HG02678 (cell line): ENCODE measurements around the gene DYNLT1.
"Not testable (repeated sequence)": the region's sequence is repeated elsewhere in the genome, so short reads cannot be mapped to it uniquely, and the experiment has no call there.

Experiments used
- ATAC-seq: cut with Tn5 transposase; IDR thresholded peaks from one replicate; pipeline ENCODE4 v1.9.1; 2021; ENCODE audit warnings: mild to moderate bottlenecking, moderate library complexity; ENCODE audit not compliant: unreplicated experiment

The DYNLT1 gene

DNA sequence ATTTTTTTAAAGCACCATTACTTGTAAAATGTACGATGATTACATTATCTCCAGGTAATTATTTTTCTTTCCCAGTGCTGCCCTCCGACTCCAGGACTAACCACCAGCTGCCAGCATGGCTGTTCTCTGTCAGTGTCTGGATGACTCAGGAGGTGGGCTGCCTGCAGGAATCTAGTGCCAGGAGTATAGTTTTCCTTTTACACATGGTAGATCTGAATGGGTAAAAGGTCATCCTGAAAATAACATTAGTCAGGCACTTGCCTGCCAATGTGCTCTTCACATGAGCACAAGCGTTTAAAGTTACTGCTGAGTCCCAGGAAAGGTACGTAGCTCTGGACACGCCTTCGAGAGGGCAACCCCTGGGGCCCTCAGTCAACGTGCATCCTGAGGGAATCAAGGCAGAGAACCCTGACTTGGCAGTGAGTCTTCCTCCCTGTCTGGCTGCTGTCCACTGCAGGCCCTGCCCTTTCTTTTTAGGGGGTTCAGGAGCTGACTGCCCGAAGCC is 2.4 kb downstream of the DYNLT1 start:
- no peak for ATAC-seq

DNA sequence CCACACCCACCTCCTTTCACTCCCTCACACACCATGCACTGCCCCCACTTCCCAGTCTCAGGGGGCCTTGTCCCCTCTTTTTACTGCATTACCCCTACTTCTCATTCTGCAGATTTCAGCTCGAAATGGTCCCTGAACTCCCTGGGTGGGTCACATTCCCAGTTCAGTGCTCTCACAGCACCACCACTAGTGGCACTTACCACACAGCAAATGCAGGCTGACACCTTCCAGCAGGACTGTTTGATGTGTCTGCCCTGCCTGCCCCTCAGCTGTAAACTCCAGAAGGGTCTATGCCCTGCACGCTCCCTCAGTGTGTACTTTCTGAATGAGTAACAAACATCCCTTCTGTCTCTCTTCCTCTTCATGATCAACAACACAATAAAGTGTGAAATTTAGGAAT is 4.0 kb downstream of the DYNLT1 start:
- ATAC-seq, result no peak

DNA sequence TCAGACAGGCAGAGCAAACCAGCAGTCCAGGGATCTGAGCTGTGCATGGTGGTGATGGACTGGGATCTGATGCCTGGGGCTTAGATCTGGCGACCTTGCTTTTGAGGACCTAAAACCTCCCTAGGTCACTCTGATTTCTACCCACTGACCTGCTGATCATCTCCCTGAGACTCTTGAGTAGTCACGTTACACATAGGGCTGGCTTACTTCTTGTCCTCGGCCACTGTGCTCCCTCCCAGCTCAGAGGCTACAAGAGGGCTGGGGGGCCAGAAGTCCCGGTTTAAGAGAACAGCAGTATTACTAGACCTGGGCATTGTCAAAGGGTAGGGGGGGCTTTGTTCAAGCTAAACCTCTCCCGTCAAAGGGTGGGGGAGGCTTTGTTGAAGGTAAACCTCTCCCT is 5.5 kb downstream of the DYNLT1 start:
- no peak for ATAC-seq

DNA sequence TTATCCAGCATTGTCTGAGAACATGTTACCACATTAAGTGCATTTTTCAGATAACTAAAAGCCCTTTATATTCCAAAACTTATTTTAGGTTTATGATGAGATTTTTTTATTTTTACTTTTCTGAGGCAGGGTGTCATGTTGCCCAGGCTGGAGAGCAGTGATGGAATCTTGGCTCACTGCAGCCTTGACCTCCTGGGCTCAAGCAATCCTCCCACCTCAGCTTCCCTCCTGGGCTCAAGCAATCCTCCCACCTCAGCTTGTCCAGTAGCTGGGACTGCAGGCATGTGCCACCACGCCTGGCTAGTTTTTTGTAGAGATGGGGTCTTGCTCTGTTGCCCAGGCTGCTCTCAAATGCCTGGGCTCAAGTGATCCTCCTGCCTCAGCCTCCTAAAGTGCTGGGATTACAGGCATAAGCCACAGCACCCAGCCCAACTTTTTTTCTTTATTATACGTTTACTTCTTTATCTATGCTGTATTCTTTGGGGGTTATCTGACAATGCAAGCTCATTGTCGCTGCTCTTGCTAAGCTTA is 6.2 kb downstream of the DYNLT1 start:
- ATAC-seq, result no peak

DNA sequence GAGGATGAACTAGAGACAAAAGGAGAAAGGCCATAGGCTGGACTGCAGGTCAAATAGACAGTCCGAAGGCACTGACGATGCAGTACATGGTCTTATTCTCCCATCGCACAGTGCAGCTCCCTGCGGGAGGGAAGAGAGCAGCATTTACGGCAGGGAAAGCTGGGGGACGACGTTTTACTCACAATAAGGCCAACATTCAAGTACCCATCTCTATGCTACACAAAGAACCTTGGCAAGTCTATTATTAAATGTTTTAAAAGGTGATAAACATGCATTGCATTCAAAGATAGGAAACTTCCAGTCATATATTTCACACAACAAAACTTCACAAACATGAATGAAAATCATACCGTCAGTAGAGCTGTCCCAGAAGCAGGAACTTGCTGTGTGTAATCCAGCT is 7.8 kb downstream of the DYNLT1 start:
- ATAC-seq, result no peak

DNA sequence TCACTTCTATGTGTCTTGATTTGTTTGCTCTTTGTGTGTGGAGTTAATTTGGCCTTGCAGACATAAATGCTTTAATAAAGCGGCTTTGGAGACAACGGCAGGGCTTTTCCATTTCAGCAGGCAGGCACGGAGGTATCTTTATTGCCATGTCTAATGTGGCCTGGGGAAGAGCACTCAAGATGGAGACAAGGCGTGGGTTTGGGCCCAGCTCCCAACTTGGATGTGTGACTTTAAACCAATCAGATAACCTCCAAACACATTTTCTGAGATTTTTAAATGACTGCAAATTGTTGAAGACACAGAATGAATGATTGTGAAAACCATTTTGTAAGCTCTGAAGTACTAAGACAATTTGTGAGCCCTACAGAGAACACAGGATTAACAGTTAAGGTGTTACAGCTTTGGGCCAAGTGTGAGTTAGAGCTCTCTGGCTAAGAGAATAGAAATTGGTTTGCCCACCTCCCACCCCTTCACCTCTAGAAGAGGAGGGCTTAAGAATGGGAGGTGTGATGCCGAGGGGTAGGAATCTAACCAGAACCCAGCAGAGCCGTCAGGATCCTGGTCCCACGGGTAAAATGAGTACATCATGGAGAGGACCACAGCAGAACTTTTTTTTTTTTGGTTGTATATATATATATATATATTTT is 9.0 kb downstream of the DYNLT1 start:
- no peak for ATAC-seq

DNA sequence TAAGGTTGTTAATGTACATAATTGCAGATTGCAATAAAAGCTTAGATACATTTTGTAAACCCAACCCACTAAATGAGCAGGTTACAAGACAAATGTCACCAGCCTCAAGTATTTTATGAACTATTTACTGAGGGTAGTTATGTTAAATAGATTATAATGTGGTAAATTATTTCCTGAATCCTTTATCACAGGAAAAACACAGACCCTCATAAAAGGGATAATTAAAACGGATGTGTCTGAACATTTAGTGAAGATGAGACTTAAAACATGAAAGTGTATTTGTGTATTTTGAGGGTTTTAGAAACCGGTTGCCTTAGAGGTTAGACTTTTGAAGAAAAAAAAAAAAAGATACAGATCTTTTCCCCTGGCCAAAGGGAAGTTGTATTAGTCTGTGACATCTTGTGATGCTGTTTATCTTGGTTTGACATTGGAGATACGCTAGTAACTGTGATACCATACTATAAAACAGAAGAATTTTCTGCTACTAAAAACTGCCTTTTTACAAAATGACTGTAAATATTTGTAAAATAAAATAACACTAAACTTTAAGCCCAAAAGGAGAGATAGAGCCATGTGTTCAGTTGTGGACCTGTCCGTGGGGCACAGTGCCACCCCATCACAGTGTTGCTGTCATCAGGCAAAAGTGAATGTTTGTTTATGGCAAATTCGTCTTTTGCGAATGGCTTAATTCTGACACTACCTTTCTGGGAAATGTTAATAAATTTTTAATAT is 9.7 kb downstream of the DYNLT1 start:
- ATAC-seq, result no peak

DNA sequence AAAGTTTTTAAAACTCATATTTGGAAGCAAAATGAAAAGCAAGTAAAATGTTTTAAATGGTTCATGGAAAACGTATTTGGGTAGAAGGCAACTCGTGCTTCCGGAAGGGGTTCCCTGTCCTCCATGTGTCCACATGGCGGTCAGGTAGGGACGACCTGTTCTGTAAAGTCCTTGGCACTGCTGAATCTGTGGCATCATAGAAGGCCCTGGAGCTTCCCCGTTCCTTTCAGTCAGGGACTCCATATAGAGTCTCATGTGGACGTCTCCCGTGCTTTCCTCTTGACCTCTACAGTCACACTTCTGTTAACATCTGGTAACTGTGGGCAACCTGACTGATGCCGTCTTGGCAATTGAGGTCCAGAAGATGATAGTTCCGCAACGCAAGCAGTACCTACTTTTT is 11.4 kb downstream of the DYNLT1 start:
- ATAC-seq, result no peak

DNA sequence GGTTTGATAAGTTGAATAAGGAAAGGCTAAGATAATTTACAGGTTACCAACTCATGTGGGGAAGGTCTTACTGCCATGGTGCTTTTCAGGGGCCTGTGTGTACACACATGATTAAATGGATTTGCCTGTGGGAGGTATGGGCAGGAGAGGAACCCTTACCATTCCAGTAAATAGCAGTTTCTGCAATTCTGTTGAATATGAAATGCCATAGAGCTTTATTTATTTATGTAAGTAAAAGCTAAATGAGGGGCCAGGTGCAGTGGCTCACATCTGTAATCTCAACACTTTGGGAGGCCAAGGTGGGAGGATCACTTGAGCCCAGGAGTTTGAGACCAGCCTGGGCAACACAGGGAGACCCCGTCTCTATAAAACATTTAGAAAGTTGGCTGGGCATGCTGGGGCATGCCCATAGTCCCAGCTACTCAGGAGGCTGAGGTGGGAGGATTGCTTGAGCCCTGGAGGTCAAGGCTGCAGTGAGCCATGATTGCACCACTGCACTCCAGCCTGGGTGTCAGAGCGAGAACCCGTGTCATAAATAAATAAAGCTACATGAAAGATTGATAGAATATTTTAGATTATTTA is 11.9 kb downstream of the DYNLT1 start:
- not testable (repeated sequence) for ATAC-seq

DNA sequence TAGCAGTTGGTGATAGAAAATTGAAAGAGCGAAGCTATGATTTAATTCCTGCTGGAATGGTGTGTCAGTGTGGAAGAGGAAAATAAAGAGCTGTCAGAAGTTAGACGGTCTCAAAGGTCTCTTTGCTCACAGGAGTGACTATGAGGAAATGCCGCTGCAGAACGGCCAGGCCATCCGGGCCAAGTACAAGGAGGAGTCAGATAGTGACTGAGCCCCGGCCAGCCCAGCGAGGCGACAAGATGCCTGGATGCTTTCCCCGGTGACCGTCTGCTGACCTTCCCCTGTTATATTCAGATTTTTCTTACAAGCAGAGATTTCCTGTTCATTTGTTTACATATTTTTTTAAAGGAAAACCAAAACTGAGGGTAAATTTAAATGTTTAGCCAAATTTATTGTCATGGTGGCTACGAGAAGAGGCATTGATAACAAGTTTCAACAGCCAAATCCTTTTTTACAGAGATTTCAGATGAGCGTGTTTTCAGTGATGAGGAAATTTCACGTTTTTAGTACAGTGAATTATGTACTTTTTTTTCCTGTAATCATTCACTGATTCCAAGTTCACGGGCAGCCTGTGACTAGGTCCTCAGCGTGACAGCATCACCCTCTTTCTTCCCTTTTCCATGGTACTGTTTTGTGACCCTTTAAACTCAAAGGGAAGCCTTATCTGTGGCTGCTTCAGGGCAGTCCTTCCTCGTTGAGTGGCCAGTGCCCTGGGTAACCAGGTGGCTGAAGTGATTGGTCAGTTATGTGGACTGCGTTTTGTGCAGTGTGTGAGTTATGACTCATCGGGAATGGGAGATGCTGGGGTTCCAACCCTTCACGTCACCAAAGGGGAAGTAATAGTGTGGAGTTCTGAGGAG is 12.6 kb downstream of the DYNLT1 start:
- no peak for ATAC-seq

DNA sequence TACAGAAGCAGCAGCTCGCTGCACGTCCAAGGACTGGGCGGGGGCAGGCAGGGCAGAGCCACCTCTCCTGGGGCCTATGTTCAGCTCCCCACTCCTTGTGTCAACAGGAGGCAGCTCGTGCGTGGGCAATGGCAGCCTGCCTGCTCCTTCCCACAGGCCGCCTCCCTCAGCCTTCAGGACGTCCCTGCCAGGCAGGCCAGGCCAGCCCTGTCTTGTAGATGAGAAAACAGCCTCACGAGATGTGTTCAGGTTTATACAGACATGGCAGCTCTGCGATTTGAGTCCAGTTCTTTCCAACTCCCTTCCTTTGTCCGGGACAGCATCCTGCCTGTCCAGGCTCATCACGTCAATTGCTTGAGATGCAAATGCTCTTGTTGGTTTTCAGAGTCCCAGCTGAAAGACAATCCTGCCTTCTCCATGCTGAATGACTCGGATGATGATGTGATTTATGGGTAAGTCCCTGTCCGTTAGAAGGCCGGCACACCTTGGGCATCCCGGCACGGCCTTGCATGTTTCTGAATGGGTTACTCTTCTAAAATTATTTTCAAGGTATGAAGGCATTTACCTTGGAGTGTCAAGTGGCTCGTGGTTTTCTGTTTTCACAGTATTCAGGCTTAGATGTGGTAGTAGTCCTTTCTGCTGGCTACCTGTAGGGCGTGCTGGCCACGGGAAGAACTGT is 13.5 kb downstream of the DYNLT1 start:
- ATAC-seq, result no peak

DNA sequence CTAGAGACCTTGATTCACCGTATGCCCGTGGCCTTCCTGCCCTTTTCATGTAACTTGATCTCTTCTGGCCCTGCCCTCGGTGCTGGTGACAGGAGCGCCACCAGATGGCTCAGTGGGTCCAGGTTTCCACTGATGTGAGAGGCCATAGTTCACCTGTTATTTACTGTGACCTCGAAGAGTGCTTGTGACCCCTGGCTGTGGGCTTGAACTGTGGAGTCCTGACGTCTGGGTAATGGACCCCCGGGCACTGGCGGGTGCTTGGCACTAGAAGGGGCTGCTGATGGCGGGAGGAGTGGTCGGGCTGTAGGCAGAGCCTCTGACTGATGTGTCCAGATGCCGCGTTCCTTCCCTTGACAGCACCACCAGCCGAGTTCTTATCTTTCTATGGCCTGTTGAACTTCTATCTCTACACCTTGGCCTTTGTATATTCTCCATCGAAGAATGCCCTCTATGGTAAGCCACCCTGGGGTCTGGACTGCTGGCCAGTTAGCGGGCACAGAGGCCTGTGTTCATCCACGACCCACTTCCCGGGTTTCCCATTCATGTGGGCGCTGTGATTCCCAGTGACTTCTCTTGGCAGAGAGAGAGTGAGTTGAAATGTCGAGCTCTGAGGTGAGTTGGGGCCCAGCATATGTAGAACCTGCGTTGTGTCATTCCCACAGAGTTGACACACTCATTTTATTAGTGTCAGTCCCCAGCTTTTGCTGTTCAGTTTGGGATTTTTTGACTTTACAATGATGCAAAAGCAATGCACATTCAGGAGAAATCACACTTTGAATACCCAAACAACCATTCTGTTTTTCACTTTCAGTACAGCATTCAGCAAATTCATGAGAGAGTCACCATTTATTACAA is 14.9 kb downstream of the DYNLT1 start:
- ATAC-seq, result no peak

DNA sequence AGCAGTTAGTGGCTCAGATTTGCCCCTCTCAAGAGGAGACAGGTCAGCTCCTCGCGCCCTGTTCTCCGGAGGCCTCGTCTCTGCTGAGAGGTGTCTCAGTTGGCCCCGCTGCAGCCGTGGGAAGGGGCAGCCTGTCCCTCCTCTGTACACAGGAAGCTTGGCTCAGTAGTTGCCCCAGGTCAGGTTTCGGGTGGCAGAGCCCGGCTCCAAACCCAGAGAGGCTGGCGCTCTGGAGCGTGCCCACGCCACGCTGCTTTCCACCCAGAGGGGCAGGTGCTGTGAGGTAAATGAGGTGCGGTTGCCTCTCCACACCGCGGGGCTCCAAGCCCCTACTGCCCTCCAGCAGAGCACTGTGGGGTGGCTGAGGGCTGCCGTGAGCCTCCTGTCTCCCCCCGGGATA is 16.0 kb downstream of the DYNLT1 start:
- ATAC-seq, result no peak

DNA sequence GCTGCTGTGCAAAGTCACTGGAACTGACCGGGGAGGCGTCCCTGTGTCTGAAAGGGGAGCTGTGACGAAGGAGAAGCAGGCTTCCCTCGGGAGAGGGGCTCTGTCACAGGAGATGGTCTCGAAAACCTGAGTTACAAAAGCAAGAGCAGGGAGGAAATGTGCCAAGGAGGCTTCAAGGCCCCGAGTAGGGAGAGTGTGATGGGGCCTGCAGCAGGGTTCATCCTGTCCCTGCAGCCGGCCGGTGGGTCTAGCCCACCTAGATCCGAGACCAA is 16.7 kb downstream of the DYNLT1 start:
- no peak for ATAC-seq

DNA sequence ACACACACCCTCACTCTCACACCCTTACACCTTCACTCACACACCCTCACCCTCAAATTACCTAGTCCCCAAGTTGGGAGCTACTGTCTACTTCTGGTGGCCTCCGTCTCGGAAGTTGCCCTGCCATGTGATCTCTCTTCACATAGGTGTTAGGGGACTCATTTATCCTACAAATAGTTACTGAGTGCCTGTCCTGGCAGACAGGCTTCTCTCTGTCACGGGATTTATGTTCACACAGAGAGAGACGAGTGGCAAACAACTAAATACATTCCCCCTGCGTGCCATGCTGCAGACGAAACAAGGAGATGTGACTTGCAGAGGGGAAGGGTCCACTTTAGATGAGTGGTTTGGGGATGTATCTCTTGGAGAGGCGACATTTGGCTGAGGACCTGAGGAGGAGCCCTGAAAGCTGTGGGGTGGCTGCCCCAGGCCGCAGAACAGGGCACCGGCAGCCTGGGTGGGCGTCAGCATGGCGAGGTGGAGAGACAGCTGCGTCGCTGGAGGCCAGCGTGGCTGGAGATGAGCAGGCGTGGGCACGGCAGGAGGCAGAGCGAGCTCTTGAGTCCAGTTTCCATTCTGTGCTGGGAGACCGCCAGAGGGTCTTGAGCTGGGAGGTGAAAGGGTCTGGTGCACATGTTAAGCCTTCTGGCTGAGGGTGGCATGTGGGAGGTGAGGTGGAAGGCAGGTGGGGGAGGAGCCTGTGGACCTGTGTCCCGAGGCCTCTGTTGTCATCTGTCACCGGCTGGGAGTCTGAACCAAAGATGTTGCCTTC is 17.2 kb downstream of the DYNLT1 start:
- no peak for ATAC-seq

DNA sequence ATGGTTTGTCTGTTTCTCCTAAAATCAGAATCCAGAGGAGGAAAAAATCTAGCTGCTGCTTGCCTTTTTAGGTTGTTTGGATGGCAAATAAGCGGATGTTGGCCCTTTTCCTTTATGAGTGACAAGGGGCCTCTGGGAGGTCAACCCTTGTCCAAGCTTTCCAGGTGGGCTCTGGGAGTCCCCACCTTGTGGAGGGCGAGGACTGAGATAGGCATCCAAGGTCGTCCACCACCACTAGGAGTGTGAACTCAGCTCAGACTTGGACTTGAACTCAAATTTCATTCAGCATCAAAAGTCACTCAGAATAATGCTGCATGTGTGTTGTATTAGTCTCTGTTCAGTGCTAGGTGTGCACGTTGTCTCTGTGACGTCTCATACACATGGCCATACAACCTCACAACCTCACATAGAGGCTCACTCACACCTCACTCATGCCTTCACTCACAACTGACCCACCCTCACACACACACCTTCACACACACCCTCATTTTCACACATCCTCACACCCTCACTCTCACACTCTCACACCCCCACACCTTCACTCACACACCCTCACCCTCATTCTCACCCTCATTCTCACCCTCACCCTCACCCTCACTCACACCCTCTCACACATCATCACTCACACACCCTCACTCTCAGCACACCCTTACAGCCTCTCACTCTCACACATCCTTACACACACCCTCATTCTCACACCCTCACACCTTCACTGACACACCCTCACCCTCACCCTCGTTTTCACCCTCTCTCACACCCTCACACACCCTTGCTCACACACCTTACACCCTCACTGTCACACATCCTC is 18.0 kb downstream of the DYNLT1 start:
- no peak for ATAC-seq

DNA sequence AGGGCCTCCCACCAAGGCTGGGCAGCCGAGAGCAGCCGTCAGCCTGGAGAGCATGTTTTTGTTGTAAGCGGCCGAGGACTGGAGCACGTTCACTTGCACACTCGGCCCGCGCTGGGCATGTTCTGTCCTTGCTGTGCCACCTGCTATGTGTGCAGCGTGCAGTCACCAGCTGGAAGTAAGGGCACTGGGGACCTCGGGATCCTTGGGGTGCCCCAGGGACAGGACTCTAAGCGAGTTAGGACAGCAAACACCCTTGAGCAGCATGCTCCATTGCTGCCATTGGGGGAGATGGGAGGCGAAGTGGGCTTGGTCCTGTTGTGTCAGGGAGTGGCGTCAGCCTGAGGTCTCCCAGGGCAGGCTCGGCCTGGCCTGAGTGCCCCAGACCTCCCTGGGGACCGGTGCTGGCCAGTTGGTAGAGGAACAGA is 18.6 kb downstream of the DYNLT1 start:
- no peak for ATAC-seq
